HL-60/S4 treated with phorbol 12-myristate 13-acetate at 8.2 ng/mL for 4 days and 3 days (cell line): ENCODE data around the gene BTBD19.

Source experiments
- in situ Hi-C: fragments of 300-500 bp; cut with MboI; formaldehyde crosslinking; loops from 2 replicates; pipeline ENCODE4 v1.15.0; 2022; ENCODE audit warnings: low sequenced_read_pairs

Gene BTBD19

DNA sequence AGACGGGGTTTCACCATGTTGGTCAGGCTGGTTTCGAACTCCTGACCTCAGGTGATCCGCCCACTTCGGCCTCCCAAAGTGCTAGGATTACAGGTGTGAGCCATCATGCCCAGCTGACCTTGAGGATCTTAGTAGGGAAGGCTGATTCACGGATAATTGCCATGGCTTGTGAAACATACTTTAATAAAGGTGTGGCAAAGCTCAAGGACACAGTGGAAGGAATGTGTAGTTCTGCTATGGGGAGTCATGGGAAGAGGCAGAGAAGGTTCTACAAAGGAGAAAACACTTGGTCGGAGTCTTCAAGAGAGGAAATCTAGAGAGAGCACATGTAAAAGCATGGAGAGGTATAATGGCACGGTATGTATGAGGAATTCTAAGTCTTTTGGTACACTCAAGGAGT lies 47.4 kb downstream of the BTBD19 start:
- in situ Hi-C loops: no loop called here

GRCh38 chr1:44857446-44857845 lies 49.1 kb downstream of the BTBD19 start:
- in situ Hi-C loops: no loop called here

GRCh38 chr1:44860331-44860730 lies 52.0 kb downstream of the BTBD19 start:
- in situ Hi-C loops: no loop called here

GRCh38 chr1:44860891-44861425 lies 52.6 kb downstream of the BTBD19 start:
- in situ Hi-C loops: no loop called here

DNA sequence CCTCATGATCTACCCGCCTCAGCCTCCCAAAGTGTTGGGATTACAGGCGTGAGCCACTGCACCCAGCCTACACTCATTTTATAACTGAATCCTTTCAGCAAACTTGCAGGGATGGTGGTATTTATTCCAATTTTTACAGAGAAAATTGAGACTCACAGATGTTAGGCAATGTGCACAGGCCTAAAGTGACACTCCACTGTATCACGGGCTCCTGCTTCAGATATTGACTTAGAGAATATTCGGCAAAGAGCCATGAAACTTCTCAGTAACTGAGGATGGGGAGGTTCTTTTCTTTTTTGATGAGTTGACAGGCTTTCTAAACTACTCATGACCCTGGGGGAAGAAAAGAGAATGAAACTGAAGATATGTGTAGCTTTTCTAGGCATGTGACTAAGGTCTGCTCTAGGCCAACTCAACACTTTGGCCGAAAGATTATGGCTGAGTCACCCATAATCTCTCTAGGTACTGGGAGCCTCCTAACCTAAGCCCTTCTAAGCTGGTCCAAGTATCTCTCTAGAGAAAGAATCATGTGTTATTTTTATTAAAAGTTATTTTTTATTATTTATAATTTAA lies 54.6 kb downstream of the BTBD19 start:
- in situ Hi-C loops: no loop called here
